Regular cardiac myocyte (primary cell): ENCODE measurements around the gene TNP2. TPM values are rescaled to one million over a fixed set of nuclear protein-coding genes. Genes with fewer than 3 reads are reported as not detected.

ENCODE experiments used
- total RNA-seq: library from RNA; depleted of rRNA; stranded (reverse); fragments of >200 nt; gene quantifications from 2 replicates; pipeline ENCODE4 v1.2.3, GENCODE V29; 2014

Gene TNP2
- not detected in 2 replicates for total RNA-seq

DNA sequence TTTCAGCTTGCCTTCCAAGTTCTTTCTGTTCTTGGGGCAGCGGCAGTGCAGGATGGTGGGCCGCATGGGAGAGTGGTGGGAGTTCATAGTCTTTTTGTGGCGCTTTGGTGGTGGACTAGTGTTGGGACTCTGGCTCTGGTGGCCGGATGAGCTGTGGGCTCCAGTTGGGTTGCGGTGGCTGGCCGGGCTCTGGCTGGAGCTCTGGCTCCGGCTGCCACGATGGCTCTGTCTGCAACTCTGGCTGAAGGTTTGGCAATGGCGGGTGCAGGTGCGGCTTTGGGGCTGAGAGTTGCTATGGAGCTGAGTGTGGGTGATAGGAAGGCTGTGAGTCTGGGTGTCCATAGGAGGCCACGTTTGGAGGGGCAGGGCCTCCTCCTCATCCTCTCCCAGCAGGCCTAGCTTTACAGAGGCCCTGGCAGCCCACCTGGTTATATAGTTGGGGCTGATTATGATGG, at the start of gene TNP2:
TNP2 (minus strand) TSS at position 405 of the 455 bp plus-strand sequence; CDS start at position 342, 63 bp downstream.

GRCh38 chr16:11280616-11281522, 11.7 kb upstream of the TNP2 start, which contains the start of gene PRM1:
PRM1 (minus strand) TSS chr16:11281330; CDS start chr16:11281238, 92 bp downstream.

GRCh38 chr16:11276143-11276895, 7.2 kb upstream of the TNP2 start, which contains the start of gene PRM2:
PRM2 (minus strand) TSS chr16:11276480; CDS start chr16:11276370, 110 bp downstream.

GRCh38 chr16:11272921-11273720, 4.0 kb upstream of the TNP2 start, which contains the start of gene PRM3:
PRM3 (minus strand) TSS chr16:11273629; CDS start chr16:11273595, 34 bp downstream.

DNA sequence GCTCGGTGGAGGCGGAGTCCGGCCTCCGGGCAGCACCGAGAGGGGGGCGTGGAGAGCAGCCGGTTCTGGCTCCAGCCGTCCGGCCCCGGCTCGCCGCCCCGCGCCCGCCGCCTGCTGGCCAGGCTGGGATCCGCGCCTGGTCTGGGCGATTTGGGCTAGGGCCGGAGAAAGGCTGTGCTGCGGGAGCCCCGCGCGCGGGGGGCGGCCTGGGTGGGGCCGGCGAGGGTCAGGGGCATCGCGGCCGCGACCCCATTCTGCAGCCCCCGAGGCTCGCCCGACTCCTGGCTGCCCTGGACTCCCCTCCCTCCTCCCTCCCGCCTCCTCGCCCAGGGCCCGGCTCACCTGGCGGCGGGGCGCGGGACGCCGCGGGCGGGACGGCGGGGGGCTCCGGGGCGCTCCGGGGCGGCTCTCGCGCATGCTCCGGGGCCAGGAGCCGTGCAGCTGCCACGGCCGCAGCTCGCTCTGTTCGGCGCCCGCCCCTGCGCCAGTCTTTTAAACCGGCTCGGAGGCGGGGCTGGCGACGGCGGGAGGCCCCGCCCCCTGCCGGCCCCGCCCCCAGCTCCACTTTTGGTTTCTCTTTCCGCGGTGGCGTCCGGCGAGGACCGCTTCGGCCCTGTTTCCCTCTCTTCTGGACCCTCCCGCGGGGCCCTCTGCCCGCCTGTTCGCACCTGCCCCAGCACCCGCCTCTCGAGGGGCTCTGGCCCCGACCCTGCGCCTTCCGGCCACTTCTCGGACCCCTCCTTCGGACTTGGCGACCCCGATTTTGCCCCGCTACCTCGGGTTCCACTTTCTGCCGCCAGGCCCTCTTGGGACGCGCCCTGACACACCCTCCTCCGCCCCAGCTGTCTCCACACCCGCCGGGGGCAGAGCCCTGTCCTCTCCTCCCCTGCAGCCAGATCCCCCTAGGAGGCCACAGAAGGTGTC, 13.1 kb downstream of the TNP2 start, which contains the start of gene SOCS1:
SOCS1 (minus strand) TSS at position 468 of the 924 bp plus-strand sequence. CDS start 726 bp downstream, outside the sequence.

Other genes with a start within 250 kb of the TNP2 start
- gene SOCS1, start 13.1 kb downstream of the TNP2 start, total RNA-seq: 1.4 and 1.7 TPM in 2 replicates
- not detected in 2 replicates for gene PRM3, start 4.3 kb upstream of the TNP2 start, total RNA-seq
- not detected in 2 replicates for gene PRM2, start 7.2 kb upstream of the TNP2 start, total RNA-seq
- gene PRM1, start 12.0 kb upstream of the TNP2 start, total RNA-seq: not detected in 2 replicates
- gene RMI2, start 76.1 kb upstream of the TNP2 start, total RNA-seq: 4.5 and 13.4 TPM in 2 replicates